ENCODE data around the gene YARS2. TPM values are rescaled to one million over a fixed set of nuclear protein-coding genes. Genes with fewer than 3 reads are reported as not detected.

Gene YARS2
- total RNA-seq (20.9 TPM), polyA plus RNA-seq (ENCODE audit: insufficient read depth in 1 of 8, insufficient read length in 8 of 8, low replicate concordance in 1 of 8) (10 to 100 TPM; 19.6 to 23.5 (median 21.4) TPM)
- long read RNA-seq, donor 1, transcript YARS2-201 (5 exons, 2,122 nt) = major isoform, 8 of 36 reads
- long read RNA-seq, donor 1, partial matches to known transcripts = 28 of 36 reads
- long read RNA-seq, donor 1, other reads (novel, unspliced or antisense) = 0 of 36 reads
- long read RNA-seq, donor 2 = 0 reads
- long read RNA-seq, donor 3, transcript YARS2-201 (5 exons, 2,122 nt) = major isoform, 11 of 11 reads
- long read RNA-seq, donor 3, partial matches to known transcripts = 0 of 11 reads
- long read RNA-seq, donor 3, other reads (novel, unspliced or antisense) = 0 of 11 reads
- long read RNA-seq, donor 4, transcript YARS2-201 (5 exons, 2,122 nt) = major isoform, 12 of 27 reads
- long read RNA-seq, donor 4, partial matches to known transcripts = 15 of 27 reads
- long read RNA-seq, donor 4, other reads (novel, unspliced or antisense) = 0 of 27 reads
- long read RNA-seq, donor 5, transcript YARS2-201 (5 exons, 2,122 nt) = major isoform, 26 of 126 reads
- long read RNA-seq, donor 5, partial matches to known transcripts = 100 of 126 reads
- long read RNA-seq, donor 5, other reads (novel, unspliced or antisense) = 0 of 126 reads
- long read RNA-seq, donor 6, transcript YARS2-201 (5 exons, 2,122 nt) = major isoform, 22 of 102 reads
- long read RNA-seq, donor 6, partial matches to known transcripts = 80 of 102 reads
- long read RNA-seq, donor 6, other reads (novel, unspliced or antisense) = 0 of 102 reads
- long read RNA-seq, donor 7, transcript YARS2-201 (5 exons, 2,122 nt) = major isoform, 17 of 17 reads
- long read RNA-seq, donor 7, partial matches to known transcripts = 0 of 17 reads
- long read RNA-seq, donor 7, other reads (novel, unspliced or antisense) = 0 of 17 reads
- long read RNA-seq, donor 8, transcript YARS2-201 (5 exons, 2,122 nt) = major isoform, 7 of 7 reads
- long read RNA-seq, donor 8, partial matches to known transcripts = 0 of 7 reads
- long read RNA-seq, donor 8, other reads (novel, unspliced or antisense) = 0 of 7 reads
- long read RNA-seq, donor 9, transcript YARS2-201 (5 exons, 2,122 nt) = major isoform, 9 of 20 reads
- long read RNA-seq, donor 9, partial matches to known transcripts = 11 of 20 reads
- long read RNA-seq, donor 9, other reads (novel, unspliced or antisense) = 0 of 20 reads
- long read RNA-seq, donor 10, transcript YARS2-201 (5 exons, 2,122 nt) = major isoform, 11 of 11 reads
- long read RNA-seq, donor 10, partial matches to known transcripts = 0 of 11 reads
- long read RNA-seq, donor 10, other reads (novel, unspliced or antisense) = 0 of 11 reads
- long read RNA-seq, donor 11, transcript YARS2-201 (5 exons, 2,122 nt) = major isoform, 7 of 20 reads
- long read RNA-seq, donor 11, partial matches to known transcripts = 13 of 20 reads
- long read RNA-seq, donor 11, other reads (novel, unspliced or antisense) = 0 of 20 reads

GRCh38 chr12:32755654-32756475 lies at the start of gene YARS2:
Gene YARS2 (minus strand): TSS chr12:32755897. CDS start chr12:32755874, 23 bp downstream.
- peaks cover 20% of the 10 kb centered on the region for H3K36me3 ChIP-seq (ENCODE audit: control insufficient read depth, insufficient read depth, low read length)
- no peaks in the 10 kb centered on the region for H3K27me3 ChIP-seq (ENCODE audit: control insufficient read depth, insufficient read depth, low read length)
- H3K4me3 ChIP-seq (ENCODE audit: low read length) = peak within 1 kb of the TSS; percentile 90
- H3K9me3 ChIP-seq (replicated peaks; ENCODE audit: control insufficient read depth, low read depth, low read length) = no peaks in the 10 kb centered on the region
- peak; percentile 100 for DNase-seq
- H3K4me1 ChIP-seq (ENCODE audit: control insufficient read depth, insufficient read depth, low read length) = peaks cover 15% of the 10 kb centered on the region
- 0% methylated on average over 25 of the region's 39 CpGs for WGBS (ENCODE audit: insufficient coverage)
- H3K27ac ChIP-seq (ENCODE audit: low read length) = peak within 1 kb of the TSS; percentile 92

DNA sequence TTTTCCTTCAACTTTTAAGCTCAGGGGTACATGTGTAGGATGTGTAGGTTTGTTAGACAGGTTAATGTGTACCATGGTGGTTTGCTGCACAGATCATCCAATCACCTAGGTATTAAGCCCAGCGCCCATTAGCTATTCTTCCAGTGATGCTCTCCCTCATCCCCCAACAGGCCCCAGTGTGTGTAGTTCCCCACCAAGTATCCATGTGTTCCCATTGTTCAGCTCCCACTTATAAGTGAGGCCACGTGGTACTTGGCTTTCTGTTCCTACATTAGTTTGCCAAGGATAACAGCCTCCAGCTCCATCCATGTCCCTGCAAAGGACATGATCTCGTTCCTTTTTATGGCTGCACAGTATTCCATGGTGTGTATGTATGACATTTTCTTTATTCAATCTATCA lies 48.6 kb upstream of the YARS2 start:
- Histone ChIP-seq H3K4me3 (ENCODE audit: low read length) (no peak overlapping the region), H3K4me1 (ENCODE audit: control insufficient read depth, insufficient read depth, low read length) (no peaks in the 10 kb centered on the region)
- WGBS (ENCODE audit: insufficient coverage) = 100% methylated on average over 2 of the region's 3 CpGs

GRCh38 chr12:32801269-32801980 lies 45.7 kb upstream of the YARS2 start:
- Histone ChIP-seq H3K4me3 (ENCODE audit: low read length) (no peak overlapping the region), H3K27me3 (ENCODE audit: control insufficient read depth, insufficient read depth, low read length) (no peaks in the 10 kb centered on the region), H3K9me3 (replicated peaks; ENCODE audit: control insufficient read depth, low read depth, low read length) (no peaks in the 10 kb centered on the region), H3K4me1 (ENCODE audit: control insufficient read depth, insufficient read depth, low read length) (no peaks in the 10 kb centered on the region), H3K36me3 (ENCODE audit: control insufficient read depth, insufficient read depth, low read length) (no peaks in the 10 kb centered on the region), H3K27ac (ENCODE audit: low read length) (no peak overlapping the region)
- no peak for DNase-seq
- no CpG with 5 or more reads among the region's 5 CpGs for WGBS (ENCODE audit: insufficient coverage)

More for the DNA sequence above, 48.6 kb upstream of the YARS2 start:
- Histone ChIP-seq H3K27ac (ENCODE audit: low read length) (no peak overlapping the region), H3K9me3 (replicated peaks; ENCODE audit: control insufficient read depth, low read depth, low read length) (no peaks in the 10 kb centered on the region), H3K27me3 (ENCODE audit: control insufficient read depth, insufficient read depth, low read length) (no peaks in the 10 kb centered on the region), H3K36me3 (ENCODE audit: control insufficient read depth, insufficient read depth, low read length) (no peaks in the 10 kb centered on the region)
- no peak for DNase-seq

DNA sequence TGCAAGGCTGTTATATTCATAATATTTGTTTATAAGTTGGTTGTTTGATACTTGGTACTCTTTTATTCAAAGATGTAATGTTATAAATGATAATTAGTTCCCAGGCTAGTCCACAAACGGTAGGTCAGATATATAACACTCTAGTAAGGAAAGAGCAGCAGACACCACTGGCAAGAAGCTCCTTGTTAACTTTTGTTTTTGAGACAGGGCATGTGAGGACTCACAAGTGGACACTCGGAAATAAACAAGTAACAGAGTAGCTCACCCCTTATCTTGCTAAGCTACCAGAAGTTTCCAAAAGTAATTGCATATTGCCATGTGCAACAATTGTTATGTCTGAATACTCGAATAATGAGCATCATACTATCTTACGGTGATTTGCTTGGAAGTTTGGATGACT lies 38.6 kb upstream of the YARS2 start:
- Histone ChIP-seq H3K36me3 (ENCODE audit: control insufficient read depth, insufficient read depth, low read length) (no peaks in the 10 kb centered on the region), H3K27ac (ENCODE audit: low read length) (no peak overlapping the region), H3K4me1 (ENCODE audit: control insufficient read depth, insufficient read depth, low read length) (no peaks in the 10 kb centered on the region), H3K27me3 (ENCODE audit: control insufficient read depth, insufficient read depth, low read length) (no peaks in the 10 kb centered on the region), H3K9me3 (replicated peaks; ENCODE audit: control insufficient read depth, low read depth, low read length) (no peaks in the 10 kb centered on the region), H3K4me3 (ENCODE audit: low read length) (no peak overlapping the region)
- no peak for DNase-seq
- WGBS (ENCODE audit: insufficient coverage) = no CpG with 5 or more reads among the region's 4 CpGs

DNA sequence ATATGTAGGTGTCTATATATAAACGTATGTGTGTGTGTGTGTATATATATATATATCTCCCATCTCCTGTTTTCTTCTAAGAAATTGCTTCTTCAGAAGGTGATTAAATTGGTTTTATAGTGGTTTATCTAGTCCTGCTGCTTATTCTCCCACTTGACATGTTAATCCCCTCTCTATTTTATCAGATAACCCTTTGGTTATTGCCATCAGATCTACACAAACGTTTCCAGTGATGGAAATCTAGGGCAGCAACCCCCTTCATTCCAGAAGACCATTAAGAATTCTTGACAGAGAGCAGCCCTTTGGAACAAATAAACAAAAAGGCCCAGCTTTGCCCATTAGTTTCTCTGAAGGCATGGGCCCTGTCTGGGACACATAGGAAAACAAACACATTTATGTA lies 34.2 kb upstream of the YARS2 start:
- no peak overlapping the region for H3K4me3 ChIP-seq (ENCODE audit: low read length)
- H3K36me3 ChIP-seq (ENCODE audit: control insufficient read depth, insufficient read depth, low read length) = no peaks in the 10 kb centered on the region
- no peaks in the 10 kb centered on the region for H3K27me3 ChIP-seq (ENCODE audit: control insufficient read depth, insufficient read depth, low read length)
- H3K4me1 ChIP-seq (ENCODE audit: control insufficient read depth, insufficient read depth, low read length) = no peaks in the 10 kb centered on the region
- DNase-seq = no peak
- WGBS (ENCODE audit: insufficient coverage) = 9% methylated on average over 1 of the region's 2 CpGs
- no peak overlapping the region for H3K27ac ChIP-seq (ENCODE audit: low read length)
- H3K9me3 ChIP-seq (replicated peaks; ENCODE audit: control insufficient read depth, low read depth, low read length) = no peaks in the 10 kb centered on the region

- no peak for DNase-seq
- Histone ChIP-seq H3K36me3 (ENCODE audit: control insufficient read depth, insufficient read depth, low read length) (no peaks in the 10 kb centered on the region), H3K27me3 (ENCODE audit: control insufficient read depth, insufficient read depth, low read length) (no peaks in the 10 kb centered on the region), H3K27ac (ENCODE audit: low read length) (no peak overlapping the region), H3K9me3 (replicated peaks; ENCODE audit: control insufficient read depth, low read depth, low read length) (no peaks in the 10 kb centered on the region), H3K4me3 (ENCODE audit: low read length) (no peak overlapping the region), H3K4me1 (ENCODE audit: control insufficient read depth, insufficient read depth, low read length) (no peaks in the 10 kb centered on the region)
These were observed 33.7 kb upstream of the YARS2 start for GRCh38 chr12:32789446-32789845.

GRCh38 chr12:32788405-32788804 lies 32.7 kb upstream of the YARS2 start:
- H3K4me1 ChIP-seq (ENCODE audit: control insufficient read depth, insufficient read depth, low read length) = no peaks in the 10 kb centered on the region
- no peaks in the 10 kb centered on the region for H3K9me3 ChIP-seq (replicated peaks; ENCODE audit: control insufficient read depth, low read depth, low read length)
- no peak overlapping the region for H3K27ac ChIP-seq (ENCODE audit: low read length)
- H3K36me3 ChIP-seq (ENCODE audit: control insufficient read depth, insufficient read depth, low read length) = no peaks in the 10 kb centered on the region
- WGBS (ENCODE audit: insufficient coverage) = 71% methylated on average over 2 of the region's 4 CpGs
- H3K27me3 ChIP-seq (ENCODE audit: control insufficient read depth, insufficient read depth, low read length) = no peaks in the 10 kb centered on the region
- no peak overlapping the region for H3K4me3 ChIP-seq (ENCODE audit: low read length)
- no peak for DNase-seq

GRCh38 chr12:32785557-32785956 lies 29.9 kb upstream of the YARS2 start:
- DNase-seq = no peak
- no CpG with 5 or more reads among the region's 5 CpGs for WGBS (ENCODE audit: insufficient coverage)
- H3K4me3 ChIP-seq (ENCODE audit: low read length) = no peak overlapping the region
- H3K9me3 ChIP-seq (replicated peaks; ENCODE audit: control insufficient read depth, low read depth, low read length) = no peaks in the 10 kb centered on the region
- no peak overlapping the region for H3K27ac ChIP-seq (ENCODE audit: low read length)
- H3K4me1 ChIP-seq (ENCODE audit: control insufficient read depth, insufficient read depth, low read length) = no peaks in the 10 kb centered on the region
- no peaks in the 10 kb centered on the region for H3K27me3 ChIP-seq (ENCODE audit: control insufficient read depth, insufficient read depth, low read length)
- H3K36me3 ChIP-seq (ENCODE audit: control insufficient read depth, insufficient read depth, low read length) = no peaks in the 10 kb centered on the region

DNA sequence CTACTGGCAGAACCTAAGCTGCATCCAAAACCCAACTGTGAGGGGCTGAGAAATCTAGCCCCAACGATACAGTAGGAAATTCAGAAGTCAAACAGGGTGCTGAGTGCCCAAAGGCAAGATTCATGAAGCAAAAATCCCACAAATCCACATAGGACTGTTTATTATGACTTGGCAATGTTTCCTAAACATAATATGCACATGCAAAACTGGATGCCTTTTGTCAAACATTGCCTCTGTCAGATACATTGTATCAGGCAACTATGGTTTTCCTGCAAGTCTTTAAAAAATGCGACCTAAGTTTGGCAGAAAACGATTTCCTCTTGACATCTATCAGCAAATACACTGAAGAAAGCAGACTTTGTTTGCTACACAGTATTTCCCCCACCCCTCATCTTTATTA lies 27.3 kb upstream of the YARS2 start:
- Histone ChIP-seq H3K27me3 (ENCODE audit: control insufficient read depth, insufficient read depth, low read length) (peaks cover 4% of the 10 kb centered on the region), H3K9me3 (replicated peaks; ENCODE audit: control insufficient read depth, low read depth, low read length) (no peaks in the 10 kb centered on the region), H3K27ac (ENCODE audit: low read length) (no peak overlapping the region), H3K4me3 (ENCODE audit: low read length) (no peak overlapping the region), H3K36me3 (ENCODE audit: control insufficient read depth, insufficient read depth, low read length) (no peaks in the 10 kb centered on the region), H3K4me1 (ENCODE audit: control insufficient read depth, insufficient read depth, low read length) (no peaks in the 10 kb centered on the region)
- WGBS (ENCODE audit: insufficient coverage) = 86% methylated on average over 1 of the region's 3 CpGs
- DNase-seq = no peak
